HG02870 (cell line): ENCODE data around the gene PDGFA.

Experiments
- ATAC-seq: cut with Tn5 transposase; IDR thresholded peaks from one replicate; pipeline ENCODE4 v1.9.1; 2021; ENCODE audit warnings: mild to moderate bottlenecking, moderate library complexity; ENCODE audit not compliant: unreplicated experiment

PDGFA gene

GRCh38 chr7:519484-520390 lies at the start of gene PDGFA:
PDGFA (minus strand) TSS chr7:519846; CDS start chr7:519001, 845 bp downstream.
- no peak for ATAC-seq

- ATAC-seq: no peak
Observed at GRCh38 chr7:568031-568951, 48.6 kb upstream of the PDGFA start.

GRCh38 chr7:567305-567883 lies 47.7 kb upstream of the PDGFA start:
- ATAC-seq: no peak

GRCh38 chr7:566100-566499 lies 46.5 kb upstream of the PDGFA start:
- no peak for ATAC-seq

- no peak for ATAC-seq
Observed at GRCh38 chr7:564176-564865, 44.7 kb upstream of the PDGFA start.

- no peak for ATAC-seq
Observed at GRCh38 chr7:563629-564170, 44.1 kb upstream of the PDGFA start.

- ATAC-seq: no peak
Observed at GRCh38 chr7:562789-563628, 43.4 kb upstream of the PDGFA start.

- ATAC-seq: no peak
Observed at GRCh38 chr7:562374-562675, 42.7 kb upstream of the PDGFA start.

- ATAC-seq: no peak
Observed at GRCh38 chr7:561631-562373, 42.2 kb upstream of the PDGFA start.

- no peak for ATAC-seq
Observed at GRCh38 chr7:560966-561630, 41.5 kb upstream of the PDGFA start.

GRCh38 chr7:559396-559705 lies 39.7 kb upstream of the PDGFA start:
- ATAC-seq: no peak

GRCh38 chr7:557558-557881 lies 37.9 kb upstream of the PDGFA start:
- ATAC-seq: no peak

GRCh38 chr7:556837-557557 lies 37.4 kb upstream of the PDGFA start:
- no peak for ATAC-seq

- ATAC-seq: no peak
Observed at GRCh38 chr7:556291-556826, 36.7 kb upstream of the PDGFA start.

GRCh38 chr7:555551-556160 lies 36.0 kb upstream of the PDGFA start:
- no peak for ATAC-seq

GRCh38 chr7:553636-554111 lies 34.0 kb upstream of the PDGFA start:
- ATAC-seq: no peak

GRCh38 chr7:552868-553635 lies 33.4 kb upstream of the PDGFA start:
- no peak for ATAC-seq
